ENCODE results near the gene AGAP3. TPM values are rescaled to one million over a fixed set of nuclear protein-coding genes. Genes with fewer than 3 reads are reported as not detected.

The AGAP3 gene
- total and polyA plus RNA-seq, 2 of the 4 experiments (the other 2 are of a cell fraction): 35.3 to 93.9 TPM

DNA sequence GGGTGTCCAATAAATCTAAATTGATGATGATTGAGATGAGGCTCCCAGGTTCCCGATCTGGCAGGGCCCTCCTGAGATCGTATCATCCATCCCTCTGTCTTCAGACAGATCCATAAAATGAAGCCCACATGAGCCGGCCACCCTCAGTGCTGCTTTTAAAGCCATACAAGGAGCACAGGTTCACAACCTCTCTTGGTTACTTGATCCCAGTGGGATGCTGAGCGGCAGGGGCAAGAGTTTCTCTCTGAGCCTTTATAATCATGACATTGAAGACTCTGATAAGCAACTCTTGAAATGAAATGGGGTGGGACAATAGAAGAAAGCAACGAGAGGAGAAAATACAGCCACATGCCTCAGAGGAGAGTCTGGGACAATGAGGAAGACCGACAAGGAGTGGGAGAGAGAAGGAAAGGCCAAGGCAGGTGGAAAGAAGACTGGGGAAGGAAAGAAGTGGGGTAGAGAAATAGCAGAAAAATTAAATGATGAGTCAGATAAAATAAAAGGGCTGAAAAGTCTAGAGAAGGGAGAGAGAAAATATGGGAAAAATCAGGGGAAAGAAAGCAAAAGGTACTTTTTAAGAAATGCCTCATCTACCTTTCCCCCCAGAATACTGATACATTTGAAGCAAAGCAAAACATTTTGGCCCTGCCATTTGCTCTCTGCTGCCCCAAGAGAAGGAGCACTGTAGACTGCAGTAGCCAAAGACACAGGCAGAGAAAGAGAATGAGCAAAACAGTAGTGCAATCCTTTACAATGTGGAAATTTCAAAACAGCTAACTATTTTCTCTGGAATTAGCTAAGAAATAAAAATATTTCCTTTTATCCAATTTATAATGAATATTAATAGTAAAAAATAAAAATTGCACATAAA, 66.6 kb downstream of the AGAP3 start:
- CTCF ChIA-PET: interaction anchor here (0.7 kb wide), 1 partner anchor 34 kb away, joined by 3 read pairs; the partner anchor contains the start of gene ASB10
- 34% methylated on average over 3 of the region's 6 CpGs; no CpG with 5 or more reads in 1 of the 2 experiments for WGBS, 2 experiments (ENCODE audit: extremely low coverage in 2 of 2, insufficient read length in 1 of 2)

More for the DNA sequence above, 66.6 kb downstream of the AGAP3 start:
- no peaks in the 10 kb centered on the region for H4K20me1 ChIP-seq (ENCODE audit: insufficient read depth, low read length)
- H4K5ac ChIP-seq (ENCODE audit: low read depth, low read length): no peak overlapping the region
- H3K56ac ChIP-seq (ENCODE audit: extremely low read depth, insufficient read depth, low read length): no peak overlapping the region
- no peaks in the 10 kb centered on the region for H3K9me1 ChIP-seq (ENCODE audit: insufficient read depth, low read length)
- H2BK15ac ChIP-seq (ENCODE audit: low read depth, low read length): no peak overlapping the region
- no peak overlapping the region for H2AK9ac ChIP-seq (replicated peaks; ENCODE audit: low read depth, low read length, poor library complexity)
- ATAC-seq (ENCODE audit: low read depth): no peak
- H2AK5ac ChIP-seq (ENCODE audit: low read depth, low read length): no peak overlapping the region
- no peak overlapping the region for H3K27ac ChIP-seq (ENCODE audit: insufficient read depth, low read length)
- no peak overlapping the region for H3K14ac ChIP-seq (replicated peaks; ENCODE audit: low read depth, low read length)
- no TSS peak for BruUV-seq (replicated peaks)
- no peak overlapping the region for H4K8ac ChIP-seq (ENCODE audit: low read depth in 2 of 2, low read length in 2 of 2)
- H3K27me3 ChIP-seq (ENCODE audit: control insufficient read depth, insufficient read depth, low read length): peaks cover 72% of the 10 kb centered on the region
- H3K9ac ChIP-seq (ENCODE audit: low read depth, low read length): no peak overlapping the region
- no peak overlapping the region for H4K91ac ChIP-seq (ENCODE audit: insufficient read depth, low read depth, low read length)
- H3K9me3 ChIP-seq (ENCODE audit: control insufficient read depth, insufficient read depth, low read length): no peaks in the 10 kb centered on the region
- no peaks in the 10 kb centered on the region for H3K4me1 ChIP-seq (ENCODE audit: control insufficient read depth, insufficient read depth, low read length)
- H3K4me2 ChIP-seq (ENCODE audit: low read depth, low read length): no peak overlapping the region
- no peak overlapping the region for H2BK20ac ChIP-seq (ENCODE audit: low read depth, low read length)
- no peak overlapping the region for H2AFZ ChIP-seq (replicated peaks; ENCODE audit: low read length, poor library complexity)
- no peaks in the 10 kb centered on the region for H3K36me3 ChIP-seq (ENCODE audit: control insufficient read depth, insufficient read depth, low read length)
- dilution Hi-C loops (cut with HindIII; ENCODE audit: low sequenced_read_pairs, unreplicated experiment) (no loop called here), intact Hi-C loops (cut with micrococcal nuclease) (no loop called here), in situ Hi-C loops (cut with MboI; ENCODE audit: low sequenced_read_pairs) (no loop called here)
- no peak overlapping the region for H2BK120ac ChIP-seq (ENCODE audit: low read depth, low read length)
- no peak overlapping the region; the same call in 1 of the 2 replicates for H3K23ac ChIP-seq (ENCODE audit: low read depth, low read length)
- no peaks in the 10 kb centered on the region for H3K79me1 ChIP-seq (ENCODE audit: low read depth in 1 of 2, low read length in 2 of 2)
- no peak for DNase-seq
- no peak overlapping the region for H3K18ac ChIP-seq (ENCODE audit: low read depth, low read length)
- H3K4me3 ChIP-seq (ENCODE audit: insufficient read depth, low read depth, low read length): no peak overlapping the region
- H3K4ac ChIP-seq (ENCODE audit: low read depth, low read length): no peak overlapping the region
- TF ChIP-seq RAD21 (IDR thresholded peaks at IDR 0.05; ENCODE audit: low read length) (no peak), MAFK (IDR thresholded peaks at IDR 0.05; ENCODE audit: low read depth, low read length) (peak; percentile 63)
- POLR2A ChIA-PET (ENCODE audit: unreplicated experiment): interaction anchor here (0.7 kb wide), 1 partner anchor 953 kb away, joined by 6 read pairs; no protein-coding TSS in a partner anchor
- H2BK5ac ChIP-seq (ENCODE audit: low read depth, low read length, poor library complexity, severe bottlenecking): no peak overlapping the region
